ENCODE results near the gene POLQ. TPM values are rescaled to one million over a fixed set of nuclear protein-coding genes. Genes with fewer than 3 reads are reported as not detected.
"Not testable (repeated sequence)": the region's sequence is repeated elsewhere in the genome, so short reads cannot be mapped to it uniquely, and the experiment has no call there.

The POLQ gene
- polyA plus RNA-seq, 4 donors = 4.3 to 5.4 (median 5.3) TPM

DNA sequence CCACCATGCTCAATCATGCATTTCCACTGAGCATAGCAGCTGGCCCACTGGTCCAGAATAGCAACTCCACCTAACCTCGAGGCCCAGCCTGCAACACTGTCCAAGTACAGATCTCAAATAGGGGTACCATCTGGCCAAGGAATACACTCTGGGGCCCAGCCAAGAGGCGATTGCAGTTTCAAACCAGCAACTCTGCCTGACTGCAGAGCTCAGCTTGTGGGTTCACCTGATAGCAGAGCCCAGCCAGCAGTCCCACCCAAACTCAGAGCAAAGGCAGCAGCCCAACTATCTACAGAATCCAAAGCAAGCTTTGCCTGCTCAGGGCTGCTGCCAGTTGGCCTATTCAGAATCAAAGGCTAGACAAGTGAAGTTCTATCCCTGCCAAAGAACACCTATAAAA is 30.5 kb downstream of the POLQ start:
- no peak for DNase-seq (ENCODE audit: low read depth in 4 of 4, low spot score in 3 of 4)

DNA sequence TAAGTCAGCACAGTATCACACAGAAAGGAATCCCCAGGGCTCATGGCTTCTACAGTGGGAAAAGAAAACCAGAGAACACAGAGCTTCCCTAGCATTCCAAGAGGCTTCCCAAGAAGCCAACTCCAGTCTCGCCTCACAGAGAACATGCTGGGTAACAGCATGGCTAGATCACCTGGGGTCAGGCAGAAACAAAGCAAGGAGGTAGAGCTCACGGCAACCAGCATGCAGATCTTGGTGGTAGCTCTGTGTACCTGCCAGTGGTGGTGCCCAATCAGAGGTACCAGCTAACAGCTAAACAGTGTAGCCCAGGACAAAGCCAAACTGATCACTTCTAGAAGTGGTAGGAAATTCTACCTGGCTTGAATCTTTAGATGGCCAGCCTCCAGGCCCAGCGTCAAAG is 31.3 kb downstream of the POLQ start:
- DNase-seq (ENCODE audit: low read depth in 4 of 4, low spot score in 3 of 4) = no peak

DNA sequence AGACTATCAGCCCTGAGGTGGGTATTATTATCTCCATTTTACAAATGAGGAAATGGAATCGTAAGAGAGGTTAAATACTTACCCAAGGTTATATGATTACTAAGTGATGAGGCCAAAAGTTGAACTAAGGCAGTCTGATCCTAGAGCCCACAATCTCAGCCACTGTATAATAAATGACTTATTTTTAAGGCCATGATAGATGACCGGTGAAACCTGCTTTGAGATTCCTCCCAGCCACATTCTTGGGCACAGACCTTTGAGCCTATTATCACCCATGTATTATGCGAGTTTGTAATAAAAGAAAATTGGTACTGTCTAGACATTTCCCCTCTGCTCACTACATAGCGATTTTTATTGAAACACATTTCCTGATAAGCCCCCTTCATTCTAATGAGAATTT is 37.4 kb downstream of the POLQ start:
- no peak for DNase-seq (ENCODE audit: low read depth in 4 of 4, low spot score in 3 of 4)

DNA sequence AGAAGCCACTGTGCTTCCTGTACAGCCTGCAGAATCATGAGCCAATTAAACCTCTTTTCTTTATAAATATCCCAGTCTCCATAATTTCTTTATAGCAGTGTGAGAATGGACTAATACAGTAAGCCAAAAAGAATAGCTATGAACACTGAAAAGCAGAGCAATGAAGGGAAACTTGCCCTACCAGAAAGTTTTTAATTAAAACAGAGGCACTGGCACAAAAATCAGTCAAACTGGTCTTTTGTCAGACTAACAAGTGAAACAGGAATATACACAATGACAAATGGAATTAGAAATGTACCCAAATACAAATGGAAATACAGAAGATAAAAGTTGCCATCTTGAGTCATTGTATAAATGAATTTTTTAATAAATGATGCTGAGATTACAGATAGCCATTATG is 40.5 kb downstream of the POLQ start:
- no peak for DNase-seq (ENCODE audit: low read depth in 4 of 4, low spot score in 3 of 4)

DNA sequence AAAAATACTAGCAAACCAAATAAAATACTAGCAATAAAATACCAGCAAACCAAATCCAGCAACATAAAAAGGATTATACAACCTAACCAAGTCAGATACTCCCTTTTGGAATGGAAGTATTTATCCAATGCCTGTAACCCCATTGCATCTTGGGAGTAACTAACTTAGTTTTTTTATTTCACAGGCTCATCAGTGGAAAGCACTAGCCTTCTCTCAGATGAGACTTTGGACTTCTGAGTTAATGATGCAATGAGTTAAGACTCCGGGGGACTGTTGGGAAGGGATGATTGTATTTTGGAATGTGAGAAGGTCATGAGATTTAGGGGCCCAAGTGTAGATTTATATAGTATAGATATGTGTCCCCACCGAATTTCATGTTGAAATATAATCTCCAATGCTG is 41.2 kb downstream of the POLQ start:
- DNase-seq (ENCODE audit: low read depth in 4 of 4, low spot score in 3 of 4) = no peak

DNA sequence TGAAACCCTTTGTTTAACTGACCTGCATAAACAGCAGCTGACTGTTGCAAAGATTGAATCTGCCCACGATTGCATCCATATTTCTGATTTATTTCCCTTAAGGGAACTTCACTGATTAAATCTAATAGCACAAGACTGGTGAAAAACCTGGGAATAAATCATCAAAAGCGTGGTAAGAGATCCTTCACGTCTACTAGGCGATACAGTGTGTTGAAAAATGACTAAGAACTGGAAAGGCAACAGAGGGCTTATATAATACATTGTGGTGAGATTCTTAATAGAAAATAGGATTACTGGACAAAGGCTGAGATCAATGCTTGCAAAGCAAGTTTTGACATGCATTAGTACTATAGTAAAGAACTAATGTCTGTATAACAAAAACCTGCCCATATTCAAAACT is 49.0 kb downstream of the POLQ start:
- DNase-seq (ENCODE audit: low read depth in 4 of 4, low spot score in 3 of 4) = no peak

DNA sequence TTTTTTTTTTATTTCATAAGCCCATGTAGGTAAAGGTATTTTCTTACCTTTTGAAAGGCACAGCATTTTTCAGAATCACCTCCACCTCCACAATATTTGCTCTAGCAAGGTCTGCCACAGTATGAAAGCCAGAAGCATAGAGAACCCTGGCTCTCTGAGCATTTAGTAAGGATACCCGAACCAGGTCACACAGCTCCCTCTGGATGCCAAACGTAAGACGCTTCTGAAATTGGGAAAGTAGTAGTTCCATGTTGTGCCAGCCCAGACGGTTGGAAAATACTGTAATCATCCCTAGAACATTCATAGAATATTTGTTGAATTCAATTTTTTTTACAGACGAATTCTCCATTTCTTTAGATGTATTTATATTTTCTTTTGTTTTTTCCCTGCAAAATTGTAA is 52.4 kb downstream of the POLQ start:
- DNase-seq (ENCODE audit: low read depth in 4 of 4, low spot score in 3 of 4) = no peak

DNA sequence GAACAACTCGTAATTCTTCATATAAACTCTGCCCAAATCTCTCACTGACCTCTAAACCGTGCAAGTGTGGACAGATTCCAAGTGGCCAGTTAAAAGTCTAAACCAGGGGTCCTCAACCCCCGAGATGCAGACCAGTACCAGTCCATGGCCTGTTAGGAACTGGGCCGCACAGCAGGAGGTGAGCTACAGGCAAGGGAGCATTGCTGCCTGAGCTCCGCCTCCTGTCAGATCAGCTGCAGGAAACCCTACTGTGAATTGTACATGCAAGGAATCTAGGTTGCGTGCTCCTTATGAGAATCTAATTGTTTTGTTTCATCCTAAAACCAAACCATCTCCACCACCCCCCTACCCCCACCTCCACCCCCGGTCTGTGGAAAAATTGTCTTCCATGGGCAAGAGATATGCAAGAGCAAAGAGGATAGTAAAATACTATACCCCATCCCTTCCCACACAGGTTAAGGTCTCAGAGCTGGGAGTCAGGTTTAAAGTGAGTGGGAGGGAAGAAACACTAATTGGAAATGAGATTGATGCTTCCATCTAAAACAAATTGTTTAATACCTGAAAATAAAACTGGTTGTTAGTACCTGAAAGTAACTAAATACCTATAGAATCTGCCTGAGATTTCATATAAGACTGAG is 54.0 kb downstream of the POLQ start:
- DNase-seq (ENCODE audit: low read depth in 4 of 4, low spot score in 3 of 4) = no peak

DNA sequence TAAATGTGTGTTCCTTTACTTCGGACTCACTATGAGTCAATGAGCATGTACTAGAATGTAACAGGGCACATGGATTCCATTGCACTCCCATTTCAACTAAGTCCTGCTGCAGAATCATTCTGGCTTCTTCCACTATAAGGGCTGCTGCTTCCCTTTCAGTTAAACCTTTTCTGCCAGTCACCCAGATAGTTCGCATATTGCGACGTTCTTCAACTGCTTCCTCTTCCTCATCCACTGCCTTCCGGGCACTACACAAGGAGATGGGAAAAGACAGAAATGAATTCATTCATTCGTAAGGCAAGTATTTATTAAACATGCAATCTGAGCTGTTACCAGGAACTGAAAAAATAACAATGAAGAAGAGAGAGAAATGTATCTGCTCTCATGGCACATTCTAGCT is 55.6 kb downstream of the POLQ start:
- DNase-seq (ENCODE audit: low read depth in 4 of 4, low spot score in 3 of 4) = no peak

DNA sequence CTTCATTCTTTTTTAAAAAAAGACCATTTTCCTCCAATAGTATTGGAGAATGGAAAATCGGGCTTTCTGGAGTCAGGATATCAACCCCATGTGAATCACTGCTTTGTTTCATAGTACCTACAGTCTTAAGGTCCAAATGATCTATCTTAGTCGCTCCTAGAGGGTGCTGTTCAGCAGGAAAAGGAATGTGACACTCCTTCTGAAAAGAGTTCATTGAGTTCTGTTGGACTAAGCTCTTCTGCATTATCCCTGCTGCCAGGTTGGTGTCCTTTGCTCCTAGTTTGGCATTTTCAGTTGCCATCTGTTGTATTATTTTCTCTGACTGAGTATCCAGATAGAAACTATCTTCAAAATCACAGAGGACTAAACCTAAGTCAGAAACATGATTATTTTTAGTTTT is 57.2 kb downstream of the POLQ start:
- no peak for DNase-seq (ENCODE audit: low read depth in 4 of 4, low spot score in 3 of 4)

DNA sequence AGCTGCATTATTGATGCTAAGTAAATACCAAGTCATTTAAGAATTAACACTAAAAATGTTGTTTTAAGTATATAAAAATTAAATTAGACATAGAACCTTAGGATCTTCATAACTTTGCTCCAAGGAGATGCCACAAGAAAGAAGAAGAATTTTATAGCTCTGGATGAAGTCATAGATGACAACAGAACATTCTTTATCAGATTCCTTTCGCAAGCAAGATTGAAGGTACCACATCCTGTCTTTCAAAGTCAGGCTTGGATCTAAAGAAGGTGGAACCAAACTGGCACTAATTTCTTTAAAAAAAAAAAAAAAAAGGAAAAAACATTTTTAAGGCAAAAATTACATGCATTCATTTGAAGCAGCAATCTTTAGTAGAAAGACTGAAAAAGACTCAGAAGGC is 62.5 kb downstream of the POLQ start:
- DNase-seq (ENCODE audit: low read depth in 4 of 4, low spot score in 3 of 4) = no peak

DNA sequence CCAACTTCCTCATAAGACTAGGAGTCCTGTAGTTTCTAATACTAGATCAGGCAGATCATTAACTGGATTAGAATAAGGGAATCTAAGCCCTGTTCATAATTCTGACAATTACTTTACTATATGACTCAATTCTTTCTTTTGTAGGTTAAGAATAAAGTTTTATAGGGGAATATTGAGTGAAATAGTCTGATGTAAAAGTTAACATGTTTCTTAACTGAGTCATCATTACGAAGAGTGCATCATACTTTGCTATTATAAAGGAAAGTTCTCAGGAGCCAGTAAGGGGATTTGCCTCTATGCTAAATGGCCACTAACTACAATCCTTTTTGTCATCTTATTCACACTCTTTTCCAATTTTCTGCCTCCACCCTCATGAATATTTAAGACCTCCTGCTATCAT is 63.1 kb downstream of the POLQ start:
- DNase-seq (ENCODE audit: low read depth in 4 of 4, low spot score in 3 of 4) = no peak

DNA sequence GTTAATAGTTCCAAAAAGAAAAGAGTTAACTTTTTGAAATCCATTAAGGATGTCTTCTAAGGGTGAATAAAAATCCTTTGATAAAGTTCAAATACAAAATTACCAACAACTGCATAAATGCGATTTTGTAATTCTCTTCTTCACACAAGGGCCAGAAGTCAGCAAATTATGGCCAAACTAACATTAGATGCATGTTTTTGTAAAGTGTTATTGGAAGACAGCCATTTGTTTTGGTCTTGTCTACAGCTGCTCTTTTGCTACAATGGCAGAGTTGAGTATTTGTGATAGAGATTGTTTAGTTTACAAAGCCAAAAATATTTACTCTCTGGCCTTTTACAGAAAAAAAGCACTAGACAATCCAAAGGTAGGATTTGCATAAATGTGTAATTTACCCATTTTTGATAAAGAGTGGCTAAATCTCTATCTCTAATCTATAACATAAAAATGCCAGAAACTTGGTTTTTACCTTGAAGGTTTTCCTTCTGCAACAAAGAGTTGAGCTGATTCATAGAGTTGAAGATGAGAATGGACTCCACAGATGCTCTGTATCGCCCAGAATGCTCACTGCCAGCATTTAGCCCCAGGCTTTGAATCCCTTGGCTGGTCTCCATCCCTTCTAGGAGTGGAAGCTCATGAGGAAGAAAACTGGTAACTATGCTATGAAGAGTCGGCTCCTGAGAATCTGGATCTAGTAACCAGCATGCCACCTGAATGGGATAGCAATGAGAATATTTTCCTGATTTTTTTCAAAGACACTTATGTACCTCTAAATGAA is 64.5 kb downstream of the POLQ start:
- no peak for DNase-seq (ENCODE audit: low read depth in 4 of 4, low spot score in 3 of 4)

DNA sequence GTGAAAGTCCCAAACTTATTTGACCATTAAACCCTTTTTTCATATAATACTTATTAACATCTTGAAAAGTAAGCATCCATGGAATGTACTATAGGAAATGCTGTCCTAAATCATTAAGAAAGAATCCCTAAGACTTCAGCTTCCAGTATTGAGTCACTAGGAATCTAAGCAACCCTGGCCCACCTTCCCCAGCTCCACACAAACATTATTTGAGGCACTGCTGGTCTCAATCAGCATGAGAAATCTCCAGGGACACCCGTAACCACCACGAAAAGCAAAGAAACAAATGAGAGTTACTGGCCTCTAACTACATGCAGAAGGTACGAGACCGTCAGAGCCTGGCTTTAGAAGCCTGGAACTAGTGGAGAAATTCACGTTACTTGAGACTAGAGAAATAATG is 68.2 kb downstream of the POLQ start:
- DNase-seq (ENCODE audit: low read depth in 4 of 4, low spot score in 3 of 4) = no peak

DNA sequence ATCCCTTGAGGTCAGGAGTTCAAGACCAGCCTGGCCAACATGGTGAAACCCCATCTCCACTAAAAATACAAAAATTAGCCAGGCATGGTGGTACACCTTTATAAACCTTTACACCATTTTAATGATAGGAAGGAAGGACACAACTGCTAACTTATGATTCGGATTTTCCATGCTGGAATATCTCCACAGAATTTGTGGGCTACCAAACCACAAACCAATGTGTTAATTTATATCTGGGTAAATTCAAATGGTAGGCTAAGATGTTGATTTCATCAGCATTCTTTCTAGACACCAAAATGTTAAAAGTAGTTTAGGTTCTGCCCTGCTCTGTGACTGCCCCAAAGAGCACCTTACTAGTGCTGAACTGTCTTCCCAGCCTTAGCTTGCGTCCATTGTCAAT is 72.8 kb downstream of the POLQ start:
- DNase-seq (ENCODE audit: low read depth in 4 of 4, low spot score in 3 of 4) = no peak

DNA sequence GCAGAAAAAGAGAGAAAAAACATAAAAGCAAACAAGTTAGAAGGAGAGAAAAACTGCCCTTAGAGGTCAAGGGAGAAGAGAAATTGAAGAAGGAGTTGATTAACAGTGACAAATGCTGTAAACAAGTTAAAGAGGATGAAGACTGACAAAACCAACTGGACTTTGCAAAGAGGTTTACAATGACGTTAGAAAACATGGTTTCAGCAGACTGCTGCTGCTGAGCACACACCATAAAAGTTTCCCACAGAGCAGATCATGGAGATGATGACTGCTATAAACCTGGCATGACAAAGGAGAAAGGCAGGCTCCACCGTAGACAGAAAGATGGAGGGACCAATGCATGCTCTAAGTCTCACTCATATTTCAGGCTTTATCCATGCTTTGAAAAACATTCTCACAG is 78.7 kb downstream of the POLQ start:
- DNase-seq (ENCODE audit: low read depth in 4 of 4, low spot score in 3 of 4) = no peak

DNA sequence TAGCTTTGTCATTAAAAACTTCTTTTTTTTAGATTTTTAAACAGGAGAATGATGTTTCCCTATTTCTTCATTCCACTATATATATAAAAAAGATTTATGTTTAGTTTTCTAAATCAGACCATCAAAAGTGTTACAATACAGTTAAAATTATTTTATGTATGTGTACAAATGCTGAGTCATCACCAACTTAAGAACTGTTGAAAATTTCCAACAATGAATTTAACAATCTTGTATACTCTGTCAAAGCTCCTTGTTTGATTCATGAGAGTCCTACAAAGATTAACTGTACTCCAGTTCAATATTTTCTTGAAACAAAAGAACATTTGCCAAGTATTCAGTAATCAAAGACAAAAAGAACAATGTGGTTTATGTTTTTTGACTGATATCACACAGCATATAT is 82.0 kb downstream of the POLQ start:
- DNase-seq (ENCODE audit: low read depth in 4 of 4, low spot score in 3 of 4) = no peak

DNA sequence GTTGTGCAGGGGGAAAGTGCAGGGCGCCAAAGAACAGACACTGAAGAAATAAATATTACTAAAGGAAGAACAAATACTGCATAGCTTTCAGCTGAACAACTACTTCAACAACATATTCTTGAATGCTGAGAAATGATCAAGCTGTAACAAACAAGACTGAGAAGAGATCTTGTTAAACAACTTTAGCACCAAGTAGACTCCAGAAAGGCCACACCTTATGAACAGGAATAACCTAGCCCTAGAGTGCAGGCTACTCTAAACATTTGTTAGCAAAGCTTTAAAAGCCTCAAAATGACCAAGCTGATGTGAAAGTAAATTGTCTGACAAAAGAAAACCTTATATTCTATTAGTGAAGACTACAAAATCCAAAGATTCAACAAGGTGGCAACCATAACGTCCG is 83.2 kb downstream of the POLQ start:
- no peak for DNase-seq (ENCODE audit: low read depth in 4 of 4, low spot score in 3 of 4)

DNA sequence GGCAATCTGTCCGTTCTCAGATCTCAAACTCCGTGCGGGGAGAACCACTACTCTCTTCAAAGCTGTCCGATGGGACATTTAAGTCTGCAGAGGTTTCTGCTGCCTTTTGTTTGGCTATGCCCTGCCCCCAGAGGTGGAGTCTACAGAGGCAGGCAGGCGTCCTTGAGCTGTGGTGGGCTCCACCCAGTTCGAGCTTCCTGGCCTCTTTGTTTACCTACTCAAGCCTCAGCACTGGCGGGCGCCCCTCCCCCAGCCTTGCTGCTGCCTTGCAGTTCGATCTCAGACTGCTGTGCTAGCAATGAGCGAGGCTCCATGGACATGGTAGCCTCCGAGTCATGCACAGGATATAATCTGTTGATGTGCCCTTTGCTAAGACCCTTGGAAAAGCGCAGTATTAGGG is 94.0 kb downstream of the POLQ start:
- DNase-seq (ENCODE audit: low read depth in 4 of 4, low spot score in 3 of 4) = not testable (repeated sequence)

DNA sequence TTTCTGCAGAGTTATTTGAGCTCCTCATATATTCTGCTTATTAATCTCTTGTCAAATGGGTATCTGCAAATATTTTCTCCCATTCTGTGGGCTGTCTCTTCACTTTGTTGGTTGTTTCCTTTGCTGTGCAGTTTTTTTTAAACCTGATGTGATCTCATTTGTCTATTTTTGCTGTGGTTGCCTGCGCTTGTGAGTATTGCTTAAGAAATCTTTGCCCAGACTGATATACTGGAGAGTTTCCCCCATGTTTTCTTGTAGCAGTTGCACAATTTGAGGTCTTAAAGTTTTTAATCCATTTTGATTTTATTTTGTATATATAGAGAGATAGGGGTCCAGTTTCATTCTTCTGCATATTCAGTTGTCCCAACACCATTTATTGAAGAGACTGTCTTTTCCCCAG is 102.3 kb downstream of the POLQ start:
- no peak for DNase-seq (ENCODE audit: low read depth in 4 of 4, low spot score in 3 of 4)

DNA sequence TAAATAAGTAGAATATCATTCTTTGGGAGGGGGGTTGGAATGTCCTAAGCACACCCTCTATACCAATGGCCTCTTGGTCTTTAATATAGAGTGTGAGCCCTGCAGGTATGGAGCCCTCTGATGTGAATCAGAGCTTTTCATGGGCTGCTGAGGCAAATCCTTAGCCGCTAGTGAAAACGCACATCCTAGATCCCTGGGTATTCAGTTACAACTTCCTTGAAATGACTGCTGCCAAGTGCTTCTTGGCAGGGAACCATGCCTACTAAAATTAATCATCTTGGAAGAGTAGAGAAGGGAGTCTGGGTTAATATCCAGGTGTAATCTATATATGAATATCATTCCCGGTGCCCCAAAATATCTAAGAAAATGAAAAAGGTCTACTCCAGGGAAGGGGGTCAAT is 109.1 kb downstream of the POLQ start:
- no peak for DNase-seq (ENCODE audit: low read depth in 4 of 4, low spot score in 3 of 4)

DNA sequence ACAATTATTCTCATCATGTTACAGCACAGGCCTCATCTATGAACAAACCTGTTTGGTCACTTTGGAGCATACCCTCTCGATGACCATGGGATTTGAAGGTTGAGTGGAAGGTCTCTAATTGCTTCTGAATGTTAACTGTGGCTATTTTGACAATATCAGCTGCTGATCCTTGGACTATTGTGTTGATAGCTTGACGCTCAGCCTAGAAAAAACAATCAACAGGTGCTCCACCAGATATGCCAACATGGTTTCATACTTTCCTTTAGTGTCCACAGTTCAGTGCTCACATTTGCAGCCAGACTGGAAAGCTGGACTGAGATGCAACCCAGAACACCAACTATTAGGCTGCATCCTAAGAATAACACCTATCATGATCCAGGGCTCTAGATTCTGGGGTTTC is 109.7 kb downstream of the POLQ start:
- DNase-seq (ENCODE audit: low read depth in 4 of 4, low spot score in 3 of 4) = no peak
